Hematopoietic multipotent progenitor cell (in vitro differentiated cells): ENCODE data around the gene CCR5AS.

ENCODE experiments used
- DNase-seq, 3 donors: peaks; one replicate each; pipeline ENCODE4 v3.0.0-alpha.2; 2011 to 2015; ENCODE audit warnings: low read depth in 2 of 3, low spot score in 2 of 3

The CCR5AS gene

DNA sequence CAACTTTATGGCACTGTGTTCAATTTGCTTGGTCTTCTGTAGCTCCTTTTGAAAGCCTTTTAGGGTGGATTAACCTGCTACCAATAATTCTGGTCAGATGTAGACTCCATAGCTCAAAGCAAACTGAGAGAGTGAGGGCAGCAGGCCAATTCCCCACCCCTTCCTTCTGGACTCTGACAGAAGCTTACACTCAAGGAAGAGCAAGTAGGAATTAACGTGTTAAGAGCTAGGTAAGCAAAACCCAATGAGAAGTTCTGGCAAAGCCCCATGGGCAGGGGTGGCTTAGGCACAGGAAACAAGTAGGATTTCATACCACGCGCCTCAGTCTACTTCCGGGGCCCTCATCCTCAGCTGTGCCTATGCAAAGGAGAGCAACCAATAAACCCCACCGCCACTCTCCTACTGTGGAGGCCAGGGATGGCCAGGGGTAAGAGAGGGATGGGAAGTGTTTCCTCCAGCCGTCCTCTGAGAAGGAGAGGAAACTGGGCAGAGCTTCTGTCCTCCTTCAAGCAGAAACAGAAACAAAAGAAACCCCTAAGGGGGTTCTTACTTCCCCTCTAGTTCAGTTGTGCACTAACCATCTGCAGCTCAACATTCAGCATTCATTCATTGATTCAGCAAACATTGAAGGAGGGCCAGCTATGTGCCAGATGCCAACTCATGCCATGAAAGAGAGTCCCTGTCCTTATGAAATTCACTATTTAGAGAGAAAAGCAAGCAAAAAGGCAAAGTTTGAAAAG is 23.5 kb downstream of the CCR5AS start:
- no peak for DNase-seq

DNA sequence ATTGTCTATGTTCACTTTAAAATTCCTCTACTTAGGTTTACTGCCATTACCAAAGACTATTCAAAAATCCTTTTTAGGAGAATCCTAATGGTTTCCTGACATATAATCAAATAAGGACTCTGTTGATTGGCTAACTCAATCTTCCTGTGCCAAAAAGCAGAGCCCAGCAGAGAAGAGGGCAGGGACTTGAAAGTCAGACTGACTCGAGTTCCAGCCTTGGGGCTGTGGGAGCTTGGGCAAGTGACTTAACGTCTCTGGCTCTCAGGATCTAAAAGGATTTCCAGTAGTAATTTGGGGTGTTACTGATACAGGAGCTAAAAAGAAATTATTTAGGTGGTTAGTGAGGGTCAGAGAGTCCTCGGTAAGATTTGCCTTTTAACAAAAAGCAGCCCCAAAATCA is 25.2 kb downstream of the CCR5AS start:
- no peak for DNase-seq

- peak in 1 of 3 donors; percentile 42 for DNase-seq
These were observed 26.2 kb downstream of the CCR5AS start for GRCh38 chr3:46380471-46381221.

DNA sequence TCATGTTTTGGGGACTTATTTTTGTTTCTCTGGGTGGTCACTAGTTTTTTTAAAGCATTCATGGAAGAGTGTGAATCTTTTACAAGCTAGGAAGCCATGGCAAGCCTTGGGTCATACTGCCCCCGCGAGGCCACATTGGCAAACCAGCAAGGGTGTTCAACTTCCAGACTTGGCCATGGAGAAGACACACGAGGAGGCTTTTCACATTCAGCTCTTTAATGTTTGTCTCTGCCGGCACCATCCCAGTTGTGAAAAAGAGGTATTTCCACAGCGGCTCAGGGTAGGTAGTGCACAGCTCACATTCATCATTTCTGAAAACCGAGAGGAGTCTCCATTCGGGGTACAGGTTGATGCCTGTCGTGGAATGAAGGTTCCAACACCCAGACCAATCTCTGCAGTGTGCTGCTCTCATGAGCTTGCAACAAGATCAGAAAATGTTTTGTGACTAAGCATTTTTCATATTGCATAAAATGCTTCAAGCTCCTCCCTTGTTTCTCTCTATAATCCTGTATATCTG is 28.4 kb downstream of the CCR5AS start:
- peak; percentile 16 to 80 (median 55) for DNase-seq

- DNase-seq, result no peak
These were observed 31.1 kb downstream of the CCR5AS start for GRCh38 chr3:46375814-46376213.

DNA sequence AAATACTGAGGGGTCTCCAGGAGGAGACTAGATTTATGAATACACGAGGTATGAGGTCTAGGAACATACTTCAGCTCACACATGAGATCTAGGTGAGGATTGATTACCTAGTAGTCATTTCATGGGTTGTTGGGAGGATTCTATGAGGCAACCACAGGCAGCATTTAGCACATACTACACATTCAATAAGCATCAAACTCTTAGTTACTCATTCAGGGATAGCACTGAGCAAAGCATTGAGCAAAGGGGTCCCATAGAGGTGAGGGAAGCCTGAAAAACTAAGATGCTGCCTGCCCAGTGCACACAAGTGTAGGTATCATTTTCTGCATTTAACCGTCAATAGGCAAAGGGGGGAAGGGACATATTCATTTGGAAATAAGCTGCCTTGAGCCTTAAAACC is 31.6 kb downstream of the CCR5AS start:
- no peak for DNase-seq

DNA sequence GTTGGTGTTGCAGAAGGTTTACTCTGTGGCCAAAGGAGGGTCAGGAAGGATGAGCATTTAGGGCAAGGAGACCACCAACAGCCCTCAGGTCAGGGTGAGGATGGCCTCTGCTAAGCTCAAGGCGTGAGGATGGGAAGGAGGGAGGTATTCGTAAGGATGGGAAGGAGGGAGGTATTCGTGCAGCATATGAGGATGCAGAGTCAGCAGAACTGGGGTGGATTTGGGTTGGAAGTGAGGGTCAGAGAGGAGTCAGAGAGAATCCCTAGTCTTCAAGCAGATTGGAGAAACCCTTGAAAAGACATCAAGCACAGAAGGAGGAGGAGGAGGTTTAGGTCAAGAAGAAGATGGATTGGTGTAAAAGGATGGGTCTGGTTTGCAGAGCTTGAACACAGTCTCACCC is 32.1 kb downstream of the CCR5AS start:
- no peak for DNase-seq

DNA sequence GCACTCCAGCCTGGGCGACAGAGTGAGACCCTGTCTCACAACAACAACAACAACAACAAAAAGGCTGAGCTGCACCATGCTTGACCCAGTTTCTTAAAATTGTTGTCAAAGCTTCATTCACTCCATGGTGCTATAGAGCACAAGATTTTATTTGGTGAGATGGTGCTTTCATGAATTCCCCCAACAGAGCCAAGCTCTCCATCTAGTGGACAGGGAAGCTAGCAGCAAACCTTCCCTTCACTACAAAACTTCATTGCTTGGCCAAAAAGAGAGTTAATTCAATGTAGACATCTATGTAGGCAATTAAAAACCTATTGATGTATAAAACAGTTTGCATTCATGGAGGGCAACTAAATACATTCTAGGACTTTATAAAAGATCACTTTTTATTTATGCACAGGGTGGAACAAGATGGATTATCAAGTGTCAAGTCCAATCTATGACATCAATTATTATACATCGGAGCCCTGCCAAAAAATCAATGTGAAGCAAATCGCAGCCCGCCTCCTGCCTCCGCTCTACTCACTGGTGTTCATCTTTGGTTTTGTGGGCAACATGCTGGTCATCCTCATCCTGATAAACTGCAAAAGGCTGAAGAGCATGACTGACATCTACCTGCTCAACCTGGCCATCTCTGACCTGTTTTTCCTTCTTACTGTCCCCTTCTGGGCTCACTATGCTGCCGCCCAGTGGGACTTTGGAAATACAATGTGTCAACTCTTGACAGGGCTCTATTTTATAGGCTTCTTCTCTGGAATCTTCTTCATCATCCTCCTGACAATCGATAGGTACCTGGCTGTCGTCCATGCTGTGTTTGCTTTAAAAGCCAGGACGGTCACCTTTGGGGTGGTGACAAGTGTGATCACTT is 34.1 kb downstream of the CCR5AS start:
- peak in 2 of 3 donors; percentile 53 to 78 for DNase-seq

DNA sequence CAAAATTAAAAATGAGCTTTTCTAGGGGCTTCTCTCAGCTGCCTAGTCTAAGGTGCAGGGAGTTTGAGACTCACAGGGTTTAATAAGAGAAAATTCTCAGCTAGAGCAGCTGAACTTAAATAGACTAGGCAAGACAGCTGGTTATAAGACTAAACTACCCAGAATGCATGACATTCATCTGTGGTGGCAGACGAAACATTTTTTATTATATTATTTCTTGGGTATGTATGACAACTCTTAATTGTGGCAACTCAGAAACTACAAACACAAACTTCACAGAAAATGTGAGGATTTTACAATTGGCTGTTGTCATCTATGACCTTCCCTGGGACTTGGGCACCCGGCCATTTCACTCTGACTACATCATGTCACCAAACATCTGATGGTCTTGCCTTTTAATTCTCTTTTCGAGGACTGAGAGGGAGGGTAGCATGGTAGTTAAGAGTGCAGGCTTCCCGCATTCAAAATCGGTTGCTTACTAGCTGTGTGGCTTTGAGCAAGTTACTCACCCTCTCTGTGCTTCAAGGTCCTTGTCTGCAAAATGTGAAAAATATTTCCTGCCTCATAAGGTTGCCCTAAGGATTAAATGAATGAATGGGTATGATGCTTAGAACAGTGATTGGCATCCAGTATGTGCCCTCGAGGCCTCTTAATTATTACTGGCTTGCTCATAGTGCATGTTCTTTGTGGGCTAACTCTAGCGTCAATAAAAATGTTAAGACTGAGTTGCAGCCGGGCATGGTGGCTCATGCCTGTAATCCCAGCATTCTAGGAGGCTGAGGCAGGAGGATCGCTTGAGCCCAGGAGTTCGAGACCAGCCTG is 35.1 kb downstream of the CCR5AS start:
- DNase-seq, result no peak

- peak in 1 of 3 donors; percentile 34 for DNase-seq
These were observed 35.9 kb downstream of the CCR5AS start, which contains the start of gene CCR5 for GRCh38 chr3:46370839-46371518. CCR5 (plus strand) TSS chr3:46370946; CDS start chr3:46372903, 1,957 bp downstream.

DNA sequence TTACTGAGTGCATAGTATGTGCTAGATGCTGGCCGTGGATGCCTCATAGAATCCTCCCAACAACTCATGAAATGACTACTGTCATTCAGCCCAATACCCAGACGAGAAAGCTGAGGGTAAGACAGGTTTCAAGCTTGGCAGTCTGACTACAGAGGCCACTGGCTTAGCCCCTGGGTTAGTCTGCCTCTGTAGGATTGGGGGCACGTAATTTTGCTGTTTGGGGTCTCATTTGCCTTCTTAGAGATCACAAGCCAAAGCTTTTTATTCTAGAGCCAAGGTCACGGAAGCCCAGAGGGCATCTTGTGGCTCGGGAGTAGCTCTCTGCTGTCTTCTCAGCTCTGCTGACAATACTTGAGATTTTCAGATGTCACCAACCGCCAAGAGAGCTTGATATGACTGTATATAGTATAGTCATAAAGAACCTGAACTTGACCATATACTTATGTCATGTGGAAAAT is 37.2 kb downstream of the CCR5AS start:
- no peak for DNase-seq

DNA sequence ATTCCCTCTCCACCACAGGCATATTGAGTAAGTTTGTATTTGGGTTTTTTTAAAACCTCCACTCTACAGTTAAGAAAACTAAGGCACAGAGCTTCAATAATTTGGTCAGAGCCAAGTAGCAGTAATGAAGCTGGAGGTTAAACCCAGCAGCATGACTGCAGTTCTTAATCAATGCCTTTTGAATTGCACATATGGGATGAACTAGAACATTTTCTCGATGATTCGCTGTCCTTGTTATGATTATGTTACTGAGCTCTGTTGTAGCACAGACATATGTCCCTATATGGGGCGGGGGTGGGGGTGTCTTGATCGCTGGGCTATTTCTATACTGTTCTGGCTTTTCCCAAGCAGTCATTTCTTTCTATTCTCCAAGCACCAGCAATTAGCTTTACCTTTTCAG is 37.7 kb downstream of the CCR5AS start:
- no peak for DNase-seq

DNA sequence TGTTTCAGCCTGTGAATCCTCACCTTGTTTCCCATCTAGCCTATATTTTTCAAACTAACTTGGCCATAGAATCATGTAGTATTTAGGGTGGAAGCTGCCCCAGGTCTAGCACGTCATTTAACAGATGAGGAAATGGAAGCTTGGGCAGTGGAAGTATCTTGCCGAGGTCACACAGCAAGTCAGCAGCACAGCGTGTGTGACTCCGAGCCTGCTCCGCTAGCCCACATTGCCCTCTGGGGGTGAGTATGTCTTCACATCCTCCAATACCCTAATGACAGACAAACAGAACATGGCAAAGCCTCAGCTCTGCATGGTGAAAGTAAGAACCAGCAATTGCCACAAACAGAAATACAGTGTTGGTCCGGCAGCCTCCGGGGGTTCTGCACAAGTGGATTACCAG is 38.3 kb downstream of the CCR5AS start:
- peak; percentile 25 to 75 (median 62) for DNase-seq

GRCh38 chr3:46367811-46368210 is 39.1 kb downstream of the CCR5AS start:
- DNase-seq, result no peak

DNA sequence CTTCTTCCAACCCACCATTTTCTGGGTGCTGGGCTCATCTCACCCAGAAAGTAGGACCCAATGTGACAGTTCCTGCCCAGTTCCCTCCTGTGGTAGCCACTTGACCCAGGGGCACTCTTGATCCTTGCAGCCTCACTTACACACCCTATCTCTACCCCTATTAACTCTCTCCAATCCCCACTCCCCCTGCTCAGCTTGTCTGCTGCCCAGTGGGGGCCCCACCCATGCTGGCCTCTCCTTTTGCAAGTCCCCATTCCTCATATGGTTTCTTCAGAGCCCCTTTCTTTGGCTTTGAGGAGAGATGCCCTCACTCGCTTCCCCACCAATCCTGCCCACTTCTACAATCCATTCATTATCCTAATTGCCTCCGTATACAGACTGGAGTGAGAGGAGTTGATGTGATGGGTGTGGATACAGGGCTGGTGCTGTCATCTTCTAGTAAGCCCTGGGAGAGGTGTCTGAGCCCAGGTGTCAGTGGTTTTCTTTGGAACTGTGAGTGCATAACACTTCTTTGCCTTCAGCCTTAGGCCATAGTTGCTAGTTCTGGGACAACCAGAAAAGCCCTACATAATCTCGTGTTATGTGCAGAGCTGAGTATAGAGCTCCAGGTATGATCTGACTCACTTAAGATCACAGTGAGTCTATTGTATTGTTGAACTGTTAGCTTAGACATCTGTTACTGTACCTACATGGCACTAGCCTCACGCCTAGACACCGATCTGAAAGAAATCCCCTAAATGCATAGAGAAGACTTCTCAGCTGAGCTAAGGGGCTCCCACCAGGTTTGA is 40.9 kb downstream of the CCR5AS start:
- no peak for DNase-seq

GRCh38 chr3:46365041-46365440 is 41.8 kb downstream of the CCR5AS start:
- no peak for DNase-seq

DNA sequence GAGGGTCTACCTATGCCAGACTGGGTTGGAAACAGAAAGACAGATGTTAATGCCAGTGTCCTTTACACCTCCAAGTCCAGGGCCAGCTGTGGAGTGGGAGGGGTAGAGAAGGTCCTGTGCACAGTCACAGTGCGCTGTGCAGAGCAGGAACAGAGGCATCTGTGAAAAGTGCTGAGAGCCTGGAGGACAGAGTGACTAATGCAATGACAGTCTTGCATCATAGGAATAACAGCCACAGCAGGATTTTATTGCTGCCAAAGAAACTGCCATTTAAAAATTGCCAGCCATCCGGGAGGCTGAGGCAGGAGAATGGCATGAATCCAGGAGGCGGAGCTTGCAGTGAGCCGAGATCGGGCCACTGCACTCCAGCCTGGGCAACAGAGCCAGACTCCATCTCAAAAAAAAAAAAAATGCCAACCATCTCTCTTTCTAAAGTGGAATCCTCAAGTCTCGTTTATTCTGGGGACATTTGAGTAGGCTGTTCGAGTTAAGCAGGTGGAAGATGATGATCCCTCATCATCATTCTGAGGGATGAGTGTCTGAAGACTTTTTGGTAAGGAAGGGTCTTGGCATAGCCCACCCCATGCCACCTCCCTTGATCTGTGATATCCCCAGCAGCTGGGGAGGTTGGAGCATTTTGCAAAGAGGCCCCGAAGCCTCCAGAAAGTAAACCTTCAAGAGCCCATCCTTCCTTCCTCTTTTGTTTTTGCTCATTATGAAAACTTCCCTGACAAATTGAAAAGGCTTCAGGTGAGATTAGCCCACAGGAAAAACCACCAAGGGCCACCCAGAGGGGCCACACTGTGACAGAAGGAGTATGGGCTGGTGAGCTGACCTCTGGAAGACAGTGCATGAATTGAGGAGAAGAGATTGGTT is 45.2 kb downstream of the CCR5AS start:
- DNase-seq, result no peak

- no peak for DNase-seq
These were observed 46.0 kb downstream of the CCR5AS start for GRCh38 chr3:46360907-46361306.
